Measurements from ENCODE around the gene TOP2A. TPM values are rescaled to one million over a fixed set of nuclear protein-coding genes. Genes with fewer than 3 reads are reported as not detected.

TOP2A gene
- polyA plus RNA-seq, 3 donors = 0.34 to 0.58 (median 0.40) TPM

DNA sequence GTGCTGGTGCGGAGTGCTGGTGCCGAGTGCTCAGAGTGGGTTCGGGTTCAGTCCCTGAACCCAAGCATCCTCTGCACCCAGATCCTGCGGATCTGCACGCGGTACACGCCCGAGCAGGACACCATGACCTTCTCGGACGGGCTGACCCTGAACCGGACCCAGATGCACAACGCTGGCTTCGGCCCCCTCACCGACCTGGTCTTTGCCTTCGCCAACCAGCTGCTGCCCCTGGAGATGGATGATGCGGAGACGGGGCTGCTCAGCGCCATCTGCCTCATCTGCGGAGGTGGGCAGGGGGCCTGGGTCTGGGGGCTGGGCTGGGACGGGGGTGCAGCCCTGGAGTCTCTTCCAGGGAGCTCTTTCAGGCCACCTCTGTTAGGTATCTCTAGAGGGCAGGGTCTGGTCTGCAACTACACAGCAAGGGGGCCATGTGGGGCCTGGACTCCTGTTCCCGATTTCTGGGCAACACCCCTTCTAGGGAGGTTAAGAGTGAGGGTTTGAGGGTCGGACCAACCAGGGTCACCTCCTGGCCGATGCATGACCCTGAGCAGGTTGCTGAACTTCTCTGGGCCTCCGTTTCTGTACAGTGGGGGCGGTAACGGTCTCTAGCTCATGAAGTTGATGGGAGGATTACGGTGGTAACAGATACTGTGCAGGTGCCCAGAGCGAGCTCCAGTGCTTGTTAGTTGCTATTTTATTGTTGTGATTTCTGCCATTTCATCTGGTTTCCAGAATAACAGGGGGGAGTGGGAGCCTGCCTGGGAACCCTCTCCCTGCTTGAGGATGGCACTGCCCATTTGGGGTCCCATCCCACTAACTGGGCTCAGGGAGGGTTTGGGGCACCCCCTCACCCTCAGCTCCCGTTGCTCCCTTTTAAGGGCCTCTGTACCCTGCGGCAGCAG, 63.2 kb downstream of the TOP2A start:
- no peak overlapping the region for H3K27ac ChIP-seq (ENCODE audit: low read depth, low read length)
- 78 to 81% (median 81%) methylated on average over 28 to 30 of the region's 30 CpGs for WGBS, 3 donors

DNA sequence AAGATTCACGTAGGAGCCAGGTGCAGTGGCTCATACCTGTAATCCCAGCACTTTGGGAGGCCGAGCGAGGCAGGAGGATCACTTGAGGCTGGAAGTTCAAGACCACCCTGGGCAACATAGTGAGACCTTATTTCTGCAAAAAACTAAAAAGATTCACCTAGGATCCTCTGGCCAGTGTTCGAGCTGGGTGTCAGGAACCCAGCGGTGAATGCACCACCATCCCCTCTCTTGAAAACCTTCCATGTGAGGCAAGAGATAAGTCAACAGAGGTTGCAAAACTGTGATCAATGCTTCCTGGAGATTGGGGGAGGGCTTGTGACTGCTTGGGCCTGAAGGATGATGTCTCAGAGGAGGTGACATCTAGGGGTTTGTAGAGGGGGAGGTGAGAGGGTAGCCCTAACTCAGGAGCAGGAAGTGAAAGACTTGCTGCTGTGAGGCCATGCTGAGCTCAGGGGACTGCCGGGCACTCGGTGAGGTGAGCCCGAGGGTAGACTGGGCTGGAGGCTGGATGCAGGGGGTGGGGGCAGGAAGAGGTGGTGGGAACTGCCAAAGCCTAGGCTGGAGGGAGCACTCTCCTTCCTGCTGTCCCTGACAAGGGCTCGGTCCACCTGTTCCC, 64.8 kb downstream of the TOP2A start:
- H3K27ac ChIP-seq (ENCODE audit: low read depth, low read length) = no peak overlapping the region
- WGBS, 3 donors = 53 to 78% (median 56%) methylated on average over 9 of the region's 9 CpGs

DNA sequence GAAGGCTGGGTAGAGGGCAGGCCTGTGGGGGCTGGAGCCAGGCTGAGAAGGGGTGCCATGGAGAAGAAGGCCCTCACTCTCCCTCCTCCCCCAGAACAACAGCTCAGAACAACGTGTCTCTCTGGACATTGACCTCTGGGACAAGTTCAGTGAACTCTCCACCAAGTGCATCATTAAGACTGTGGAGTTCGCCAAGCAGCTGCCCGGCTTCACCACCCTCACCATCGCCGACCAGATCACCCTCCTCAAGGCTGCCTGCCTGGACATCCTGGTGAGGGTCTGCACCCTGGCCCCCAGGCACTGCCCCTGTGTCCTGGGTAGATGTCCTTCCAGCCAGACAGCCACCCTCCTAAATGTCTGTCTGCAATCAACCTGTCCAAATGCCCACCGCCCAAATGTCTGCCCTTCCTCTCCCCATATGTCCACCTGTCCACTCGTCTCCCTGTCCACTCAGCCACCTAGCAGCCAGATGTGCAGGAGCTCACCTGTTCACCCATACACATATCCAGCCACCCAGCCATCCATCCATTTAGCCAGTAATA, 65.4 kb downstream of the TOP2A start:
- no peak overlapping the region for H3K27ac ChIP-seq (ENCODE audit: low read depth, low read length)
- WGBS, 3 donors = 74 to 84% (median 77%) methylated on average over 7 of the region's 7 CpGs

DNA sequence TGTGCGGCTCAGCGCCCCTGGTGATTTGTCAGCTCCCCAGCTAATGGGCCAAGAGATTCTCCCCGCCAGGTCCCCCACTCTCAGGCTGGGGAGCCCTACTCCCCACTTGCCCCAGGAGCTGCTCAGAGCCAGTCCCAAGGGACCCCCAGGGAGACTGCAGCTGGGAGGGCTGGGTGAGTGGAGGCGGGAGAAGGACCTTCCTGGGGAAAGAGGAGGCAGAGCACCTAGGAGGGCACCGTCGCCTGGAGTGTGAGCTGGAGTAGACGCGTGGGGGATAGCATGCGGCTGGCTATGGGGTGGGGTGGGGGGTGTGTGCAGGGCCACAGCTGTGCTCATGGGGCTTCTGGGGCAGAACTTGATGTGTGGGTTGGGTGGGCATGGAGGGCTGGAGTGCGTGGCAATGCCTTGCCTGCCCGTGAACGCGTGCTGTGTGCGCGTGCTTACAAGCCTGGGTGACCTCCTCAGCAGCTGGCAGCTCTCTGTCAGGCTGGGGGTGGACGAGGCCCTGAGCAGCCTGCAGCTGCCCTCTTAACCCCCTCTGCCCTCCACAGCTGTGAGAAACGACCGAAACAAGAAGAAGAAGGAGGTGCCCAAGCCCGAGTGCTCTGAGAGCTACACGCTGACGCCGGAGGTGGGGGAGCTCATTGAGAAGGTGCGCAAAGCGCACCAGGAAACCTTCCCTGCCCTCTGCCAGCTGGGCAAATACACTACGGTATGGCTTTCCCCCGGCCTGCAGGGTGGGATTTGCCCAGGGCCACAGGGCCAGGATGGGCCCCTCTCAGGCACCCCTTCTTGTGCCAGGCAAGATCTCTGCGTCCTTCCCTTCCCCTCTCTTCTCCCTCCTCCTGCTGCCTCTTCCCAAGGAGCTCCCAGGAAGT, 66.1 kb downstream of the TOP2A start:
- H3K27ac ChIP-seq (ENCODE audit: low read depth, low read length) = no peak overlapping the region
- 84 to 86% (median 86%) methylated on average over 25 to 27 of the region's 27 CpGs for WGBS, 3 donors

- WGBS, 3 donors = 65 to 73% (median 68%) methylated on average over 17 of the region's 17 CpGs
- H3K27ac ChIP-seq (ENCODE audit: low read depth, low read length) = no peak overlapping the region
Observed at GRCh38 chr17:40350689-40351358, 66.9 kb downstream of the TOP2A start.

DNA sequence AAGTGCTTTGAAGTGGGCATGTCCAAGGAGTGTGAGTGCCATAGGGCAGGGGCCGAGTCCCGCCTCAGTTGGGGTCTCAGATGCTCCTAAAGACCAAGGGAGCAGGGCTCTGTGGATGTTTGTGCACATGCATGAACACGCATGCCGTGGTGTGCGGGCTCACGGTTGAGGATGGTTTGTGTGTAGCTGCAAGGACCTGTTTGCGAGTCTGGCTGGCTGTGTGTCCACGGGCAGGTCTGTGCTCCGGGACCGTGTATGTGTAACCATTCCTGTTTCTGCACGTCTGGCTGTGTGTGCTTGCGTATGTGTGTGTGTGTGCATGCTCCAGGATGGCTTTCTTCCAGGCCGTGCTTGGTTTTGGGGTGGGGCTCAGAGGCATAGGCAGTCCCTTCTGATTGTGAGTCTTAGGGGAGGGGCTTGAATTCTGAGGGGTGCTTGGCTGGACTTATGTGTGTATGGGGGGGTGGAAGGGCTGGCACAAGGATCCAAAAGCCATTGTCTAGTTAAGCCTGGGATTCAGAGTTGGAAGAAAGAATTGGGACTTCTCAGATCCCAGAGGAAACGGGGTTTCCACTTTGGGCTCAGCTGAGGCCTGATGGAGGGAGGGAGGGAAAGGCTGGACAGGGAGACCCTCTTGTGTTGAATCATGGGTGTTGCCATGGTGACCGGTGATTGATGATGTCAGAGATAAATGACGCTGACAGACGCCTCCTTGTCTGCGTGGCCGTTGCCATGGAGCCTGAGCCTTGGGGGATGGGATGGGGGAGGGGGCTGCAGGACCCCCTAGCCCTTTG, 67.6 kb downstream of the TOP2A start:
- H3K27ac ChIP-seq (ENCODE audit: low read depth, low read length) = no peak overlapping the region
- WGBS, 3 donors = 51 to 62% (median 53%) methylated on average over 19 of the region's 19 CpGs

DNA sequence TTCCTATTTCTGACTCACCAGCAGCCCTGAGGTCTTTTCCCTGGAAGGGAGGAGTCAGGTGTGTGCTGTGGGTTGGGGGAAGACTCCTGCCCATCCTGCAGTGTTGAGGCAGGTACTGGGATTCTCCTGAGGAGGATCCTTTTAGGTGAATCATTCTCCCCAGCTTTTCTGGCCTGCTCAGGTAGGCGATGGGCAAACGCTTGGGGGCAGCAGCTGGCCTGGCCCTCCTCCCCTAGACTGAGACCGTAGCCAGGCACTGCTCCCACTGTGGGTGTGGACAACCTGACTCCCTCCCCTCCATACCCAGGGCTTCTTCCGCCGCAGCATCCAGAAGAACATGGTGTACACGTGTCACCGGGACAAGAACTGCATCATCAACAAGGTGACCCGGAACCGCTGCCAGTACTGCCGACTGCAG, 68.2 kb downstream of the TOP2A start:
- WGBS, 3 donors = 59 to 80% (median 60%) methylated on average over 10 of the region's 10 CpGs
- no peak overlapping the region for H3K27ac ChIP-seq (ENCODE audit: low read depth, low read length)

DNA sequence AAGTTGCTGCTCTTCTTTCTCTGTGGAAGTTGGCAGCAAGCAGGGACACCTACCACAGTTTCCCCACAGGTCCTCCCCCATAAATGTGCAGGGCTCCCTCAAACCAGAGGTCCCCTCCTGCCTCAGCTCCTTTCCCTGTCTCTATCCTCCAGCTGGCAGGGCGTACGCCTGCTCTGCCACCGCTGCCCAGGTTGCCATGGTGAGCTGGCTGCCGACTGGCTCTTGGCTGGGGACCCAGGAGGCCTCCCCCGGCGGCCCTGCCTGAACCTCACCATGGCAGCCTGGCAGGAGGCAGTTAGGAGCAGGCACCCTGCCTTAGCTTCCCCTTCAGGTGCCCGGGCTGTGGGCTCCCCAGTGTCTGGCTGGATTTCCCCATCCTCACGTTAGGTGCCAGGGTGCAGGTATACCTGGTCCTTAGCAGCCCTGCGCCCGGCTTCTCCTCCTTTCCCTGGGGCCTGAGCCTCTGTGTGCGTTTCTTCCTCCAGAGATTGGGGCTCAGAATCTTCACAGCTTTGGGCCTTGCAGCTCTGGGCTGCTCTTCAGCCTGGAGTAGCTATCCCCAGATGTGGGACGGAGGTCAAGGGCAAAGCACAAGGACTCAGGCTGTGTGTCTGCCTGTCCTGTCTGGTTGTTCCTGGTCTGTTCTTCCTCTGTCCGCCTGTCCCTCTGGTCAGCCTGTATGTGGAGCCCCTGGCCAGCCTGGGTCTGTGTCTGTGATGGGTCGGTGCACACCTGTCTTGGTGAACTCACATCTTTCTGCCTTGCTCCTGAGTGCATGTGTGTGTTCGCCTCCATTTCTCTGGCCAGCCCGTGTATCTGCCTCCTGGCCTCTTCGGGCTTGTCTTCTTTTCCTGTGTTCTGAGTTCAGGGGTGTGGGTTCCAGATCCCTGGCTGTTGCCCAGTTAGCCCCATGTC, 68.9 kb downstream of the TOP2A start:
- no peak overlapping the region for H3K27ac ChIP-seq (ENCODE audit: low read depth, low read length)

GRCh38 chr17:40348136-40348504, 69.6 kb downstream of the TOP2A start:
- 58 to 67% (median 60%) methylated on average over 5 of the region's 5 CpGs for WGBS, 3 donors
- H3K27ac ChIP-seq (ENCODE audit: low read depth, low read length) = no peak overlapping the region

More for the DNA sequence above, 68.9 kb downstream of the TOP2A start:
- 43 to 51% (median 49%) methylated on average over 17 of the region's 17 CpGs for WGBS, 3 donors

DNA sequence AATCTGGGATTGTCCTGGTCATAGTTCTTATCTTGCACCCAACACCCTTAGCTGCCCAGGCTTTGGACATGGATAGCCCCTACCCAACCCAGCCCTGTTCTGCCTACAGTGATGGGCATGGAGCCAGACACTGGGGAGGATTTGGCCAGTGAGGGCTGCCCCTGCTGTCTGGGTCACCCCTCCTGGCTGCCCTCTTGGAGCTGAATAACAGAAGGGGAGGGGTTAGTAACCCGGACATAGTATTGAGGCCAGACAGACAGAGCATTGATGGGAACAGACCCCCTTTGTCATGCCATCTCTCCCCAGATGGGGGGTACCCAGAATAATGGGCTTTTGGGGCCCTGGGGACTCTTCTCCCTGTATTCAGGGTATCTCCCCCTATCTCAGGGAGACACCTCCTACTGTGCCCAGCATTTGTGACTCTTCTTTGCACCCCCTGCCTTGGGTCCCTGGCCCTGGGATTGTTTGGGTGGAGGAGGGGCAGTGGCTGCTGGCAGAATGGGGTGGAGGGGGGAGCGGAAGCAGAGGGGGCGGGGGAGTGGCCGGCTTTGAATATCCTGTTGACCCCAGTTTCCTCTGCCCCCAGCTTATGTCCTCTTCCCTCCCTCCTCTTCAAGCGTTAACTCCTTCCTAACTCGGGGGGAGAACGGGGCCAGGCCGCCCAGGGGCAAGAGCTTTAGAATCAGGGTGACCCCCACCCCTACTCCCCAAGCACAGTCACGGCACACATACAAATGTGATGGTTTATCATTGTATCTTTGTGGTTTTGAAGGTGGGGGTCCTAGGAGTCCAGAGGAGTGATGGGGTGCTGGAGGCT, 70.2 kb downstream of the TOP2A start:
- 14 to 59% (median 26%) methylated on average over 8 to 9 of the region's 9 CpGs for WGBS, 3 donors

DNA sequence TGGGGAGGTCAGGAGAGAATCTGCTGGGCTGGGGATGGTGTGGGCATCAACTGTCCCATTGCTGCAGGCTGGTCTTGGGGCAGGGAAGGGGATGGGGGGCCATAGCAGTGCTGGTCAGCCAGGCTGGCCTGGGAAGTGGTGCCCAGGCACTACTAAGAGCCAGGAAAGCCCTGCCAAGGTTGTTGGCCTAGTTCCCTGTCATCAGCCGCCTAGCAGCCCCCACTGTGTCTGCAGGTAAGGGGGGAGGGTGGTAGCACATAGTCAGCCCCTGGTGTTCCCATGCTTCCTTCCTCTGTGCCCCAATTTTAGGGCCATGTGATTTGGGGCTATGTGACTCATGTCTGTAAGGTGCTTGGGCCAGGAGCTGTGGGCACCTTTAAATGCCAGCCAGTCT, 70.9 kb downstream of the TOP2A start:
- 10 to 62% (median 24%) methylated on average over 1 of the region's 1 CpG for WGBS, 3 donors
- no peak overlapping the region for H3K27ac ChIP-seq (ENCODE audit: low read depth, low read length)

More for the DNA sequence above, 70.2 kb downstream of the TOP2A start:
- no peak overlapping the region for H3K27ac ChIP-seq (ENCODE audit: low read depth, low read length)

DNA sequence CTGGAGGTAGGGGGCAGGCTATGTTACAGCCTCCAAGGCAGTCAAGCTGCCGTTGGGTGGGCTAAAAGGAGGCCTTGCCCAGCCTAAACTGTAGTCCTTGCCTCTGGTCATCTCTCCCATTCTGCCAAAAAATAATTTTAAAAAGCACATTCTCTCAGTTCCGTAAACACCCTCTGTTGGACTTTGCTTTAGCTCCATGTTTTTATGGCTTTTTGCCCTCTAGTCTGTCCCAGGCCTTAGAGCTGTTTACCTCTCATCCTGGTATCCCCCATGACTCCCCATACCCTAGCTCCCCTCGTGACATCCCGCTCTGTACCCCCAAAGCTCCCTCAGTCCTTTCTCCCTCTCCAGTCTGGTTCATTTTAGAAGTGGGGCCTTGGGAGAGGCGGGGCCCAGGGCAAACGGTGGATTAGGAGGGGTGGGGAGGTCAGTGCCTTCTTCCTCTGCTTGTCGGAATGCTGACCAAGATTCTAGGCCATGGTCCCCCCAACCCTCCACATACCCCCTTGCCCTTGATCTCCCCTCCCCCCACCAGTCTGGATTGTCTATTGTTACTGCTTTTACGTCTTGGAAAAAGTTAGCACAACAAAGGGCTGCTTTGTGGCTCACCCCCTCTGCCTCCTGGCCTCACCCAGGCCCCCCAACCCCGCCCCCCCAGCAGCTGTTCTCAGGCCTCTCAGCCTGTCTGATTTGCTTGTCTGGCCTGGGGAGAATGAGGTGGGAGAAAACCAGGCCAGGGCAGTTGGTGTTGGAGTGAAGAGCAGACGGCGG, 71.5 kb downstream of the TOP2A start:
- H3K27ac ChIP-seq (ENCODE audit: low read depth, low read length) = no peak overlapping the region
- 33 to 50% (median 45%) methylated on average over 11 of the region's 11 CpGs for WGBS, 3 donors

- 1 to 2% (median 2%) methylated on average over 41 to 45 of the region's 45 CpGs for WGBS, 3 donors
- H3K27ac ChIP-seq (ENCODE audit: low read depth, low read length) = no peak overlapping the region
Observed at GRCh38 chr17:40345161-40345993, 72.3 kb downstream of the TOP2A start.

Data from adipose tissue (tissue), 3 donors.